Left cardiac atrium (tissue), 4 donors: Measurements from ENCODE around the gene IFIT1B. TPM values are rescaled to one million over a fixed set of nuclear protein-coding genes. Genes with fewer than 3 reads are reported as not detected.
A peak's percentile ranks its signal among the peaks of the same experiment; 100 is the strongest.

Experiments used
- ATAC-seq, 2 donors: fragments of 200-7000 bp; cut with Tn5 transposase; one replicate each; pipeline ENCODE4 v1.9.1; 2020; ENCODE audit warnings: mild to moderate bottlenecking in 2 of 2, moderate library complexity in 2 of 2
- DNase-seq: peaks from one replicate; pipeline ENCODE4 v3.0.0-alpha.2; 2020
- intact Hi-C, 2 donors: fragments of 100-400 bp; cut with DNase I; formaldehyde crosslinking; loops; one replicate each; pipeline versions ENCODE4 v1.14.1 to v1.15.1; 2022 to 2023
- total RNA-seq, 2 donors: library from RNA; stranded (reverse); fragmentation: NEBNext Ultra II Directional; extraction: Animal tissue kit (Norgen Biotek cat#: 25700); gene quantifications; one replicate each; pipeline ENCODE4 v1.2.1, GENCODE V29; 2021
- donor health status: DM: no; HTN: yes; CAD: no.
- donor health status: DM: no; HTN: yes; CAD: no; lungs with severe emphysema.
- donor health status: DM: yes; HTN: yes; CAD: no.
- donor health status: Dilated cardiomyopathy.

IFIT1B gene
- total RNA-seq, 2 donors from 2014 or later: not detected

GRCh38 chr10:89431977-89432376 lies 54.1 kb downstream of the IFIT1B start:
- ATAC-seq: peak in 1 of 2 donors; percentile 36
- DNase-seq: no peak
- intact Hi-C loops: no loop called here

Other genes with a start within 250 kb of the IFIT1B start
- 1 to 10 TPM in 1 of 2 donors, under 1 TPM in 1; 0.44 to 1.2 TPM for gene CH25H, start 170.7 kb upstream of the IFIT1B start, total RNA-seq
- gene LIPA, start 126.3 kb upstream of the IFIT1B start, total RNA-seq: 10 to 100 TPM; 35.8 to 45.7 TPM
- gene IFIT2, start 76.0 kb upstream of the IFIT1B start, total RNA-seq: 1 to 10 TPM; 3.5 to 4.6 TPM
- gene IFIT3, start 50.1 kb upstream of the IFIT1B start, total RNA-seq: 10 to 100 TPM in 1 of 2 donors, 1 to 10 TPM in 1; 8.6 to 19.9 TPM
- 10 to 100 TPM; 15.3 to 20.6 TPM for gene IFIT1, start 14.6 kb downstream of the IFIT1B start, total RNA-seq
- gene IFIT5, start 36.5 kb downstream of the IFIT1B start, total RNA-seq: 10 to 100 TPM; 10.1 to 14.5 TPM
- 1 to 10 TPM; 2.3 to 6.2 TPM for gene SLC16A12, start 157.5 kb downstream of the IFIT1B start, total RNA-seq